PC-3 (cell line): ENCODE results near the gene SEC14L3. TPM values are rescaled to one million over a fixed set of nuclear protein-coding genes. Genes with fewer than 3 reads are reported as not detected.

Experiments
- ATAC-seq: fragments of 200-7000 bp; cut with Tn5 transposase; 2 replicates; pipeline ENCODE4 v1.9.1; 2020; ENCODE audit warnings: mild to moderate bottlenecking, moderate library complexity
- BruUV-seq: library from RNA; stranded (reverse); fragments of 400-500 nt; replicated peaks from 2 replicates; lab custom pipeline; 2021; lab: Mats Ljungman, UMichigan
- CTCF ChIA-PET: fragments of 300-600 bp; sonication (Branson Sonifier 250); formaldehyde crosslinking; loops from one replicate; lab custom pipeline; 2022; ENCODE audit warnings: antibody characterized with exemption; lab: Charles Lee
- POLR2A ChIA-PET: fragments of 300-600 bp; sonication (Branson Sonifier 250); formaldehyde crosslinking; loops from one replicate; lab custom pipeline; 2022; ENCODE audit warnings: antibody characterized with exemption; ENCODE audit not compliant: unreplicated experiment; lab: Charles Lee
- DNase-seq: peaks from one replicate; pipeline ENCODE4 v3.0.0-alpha.2; 2015
- H2AFZ ChIP-seq: fragments of 300-600 bp; sonication (generic); 2 replicates; pipeline ENCODE4 v1.6.0; 2016; ENCODE audit warnings: antibody characterized with exemption, low read length
- H3F3A ChIP-seq: fragments of 300-600 bp; sonication (generic); one replicate; pipeline ENCODE4 v1.6.0; 2017; ENCODE audit warnings: antibody characterized with exemption, low read length, control low read depth, mild to moderate bottlenecking; ENCODE audit not compliant: unreplicated experiment
- H3K27ac ChIP-seq: fragments of 300-600 bp; sonication (generic); 2 replicates; pipeline ENCODE4 v1.5.1; 2016; ENCODE audit warnings: mild to moderate bottlenecking, low read length
- H3K27me3 ChIP-seq: fragments of 300-600 bp; sonication (generic); 2 replicates; pipeline ENCODE4 v1.6.1; 2016; ENCODE audit warnings: low read length, mixed read lengths
- H3K36me3 ChIP-seq: fragments of 300-600 bp; sonication (generic); 2 replicates; pipeline ENCODE4 v1.6.1; 2016; ENCODE audit warnings: low read depth, mixed run types, low read length, mixed read lengths
- H3K4me1 ChIP-seq: fragments of 300-600 bp; sonication (generic); 2 replicates; pipeline ENCODE4 v1.5.1; 2016; ENCODE audit warnings: low read length; ENCODE audit not compliant: insufficient read depth
- H3K4me2 ChIP-seq: fragments of 300-600 bp; sonication (generic); 2 replicates; pipeline ENCODE4 v1.6.0; 2016; ENCODE audit warnings: low read length
- H3K4me3 ChIP-seq: fragments of 300-600 bp; sonication (generic); 2 replicates; pipeline ENCODE4 v1.5.1; 2016; ENCODE audit warnings: mild to moderate bottlenecking, low read length, mixed read lengths
- H3K79me2 ChIP-seq: fragments of 300-600 bp; sonication (generic); 2 replicates; pipeline ENCODE4 v1.6.1; 2017; ENCODE audit warnings: low read length, mixed read lengths
- H3K9ac ChIP-seq: fragments of 300-600 bp; sonication (generic); 2 replicates; pipeline ENCODE4 v1.6.0; 2016; ENCODE audit warnings: mild to moderate bottlenecking, low read length
- H3K9me2 ChIP-seq: fragments of 300-600 bp; sonication (generic); replicated peaks from 2 replicates; pipeline ENCODE4 v1.6.1; 2016; ENCODE audit warnings: mixed run types, low read length, mixed read lengths
- H3K9me3 ChIP-seq: fragments of 300-600 bp; sonication (generic); 2 replicates; pipeline ENCODE4 v1.6.1; 2016; ENCODE audit warnings: low read length, mixed read lengths
- H4K20me1 ChIP-seq: fragments of 300-600 bp; sonication (generic); 2 replicates; pipeline ENCODE4 v1.6.1; 2016; ENCODE audit warnings: low read length, mixed read lengths
- EZH2 ChIP-seq: fragments of 300-600 bp; sonication (generic); IDR thresholded peaks from one replicate; pipeline ENCODE4 v1.6.1; 2017; ENCODE audit warnings: antibody characterized with exemption, mild to moderate bottlenecking, low read length; ENCODE audit not compliant: unreplicated experiment
- EZH2phosphoT487 ChIP-seq: fragments of 300-600 bp; sonication (generic); IDR thresholded peaks from 2 replicates; pipeline ENCODE4 v1.6.1; 2018; ENCODE audit warnings: mild to moderate bottlenecking, antibody characterized with exemption, low read length, borderline replicate concordance
- intact Hi-C: fragments of 100-400 bp; cut with micrococcal nuclease; formaldehyde crosslinking; loops from 2 replicates; pipeline ENCODE4 v1.9.0; 2023
- total RNA-seq: library from RNA; depleted of rRNA; stranded (reverse); fragments of >200 nt; gene quantifications from 2 replicates; pipeline ENCODE4 v1.2.3, GENCODE V29; 2014
- TF ChIP-seq, protein P1 (sequence below): fragments of 300-600 bp; sonication (generic); conservative IDR thresholded peaks from 2 replicates; pipeline ENCODE4 v1.5.1; 2017; ENCODE audit warnings: antibody characterized with exemption, low read depth, mild to moderate bottlenecking, low read length

The SEC14L3 gene
- total RNA-seq, 1 experiment from 2014 or later = not detected

DNA sequence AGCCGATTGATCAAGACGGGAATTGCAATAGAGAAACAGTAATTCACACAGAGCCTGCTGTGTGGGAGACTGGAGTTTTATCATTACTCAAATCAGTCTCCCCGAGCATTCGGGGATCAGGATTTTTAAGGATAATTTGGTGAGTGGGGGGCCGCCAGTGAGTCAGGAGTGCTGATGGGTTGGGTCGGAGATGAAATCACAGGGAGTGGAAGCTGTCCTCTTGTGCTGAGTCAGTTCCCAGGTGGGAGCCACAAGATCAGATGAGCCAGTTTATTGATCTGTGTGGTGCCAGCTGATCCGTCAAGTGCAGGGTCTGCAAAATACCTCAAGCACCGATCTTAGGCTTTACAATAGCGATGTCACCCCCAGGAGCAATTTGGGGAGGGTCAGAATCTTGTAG, 30.7 kb downstream of the SEC14L3 start:
- no peak overlapping the region for H3K9ac ChIP-seq
- H3K36me3 ChIP-seq = no peaks in the 10 kb centered on the region
- ATAC-seq (no peak), DNase-seq (no peak)
- H3K9me3 ChIP-seq = no peaks in the 10 kb centered on the region
- TF ChIP-seq, protein P1, sequence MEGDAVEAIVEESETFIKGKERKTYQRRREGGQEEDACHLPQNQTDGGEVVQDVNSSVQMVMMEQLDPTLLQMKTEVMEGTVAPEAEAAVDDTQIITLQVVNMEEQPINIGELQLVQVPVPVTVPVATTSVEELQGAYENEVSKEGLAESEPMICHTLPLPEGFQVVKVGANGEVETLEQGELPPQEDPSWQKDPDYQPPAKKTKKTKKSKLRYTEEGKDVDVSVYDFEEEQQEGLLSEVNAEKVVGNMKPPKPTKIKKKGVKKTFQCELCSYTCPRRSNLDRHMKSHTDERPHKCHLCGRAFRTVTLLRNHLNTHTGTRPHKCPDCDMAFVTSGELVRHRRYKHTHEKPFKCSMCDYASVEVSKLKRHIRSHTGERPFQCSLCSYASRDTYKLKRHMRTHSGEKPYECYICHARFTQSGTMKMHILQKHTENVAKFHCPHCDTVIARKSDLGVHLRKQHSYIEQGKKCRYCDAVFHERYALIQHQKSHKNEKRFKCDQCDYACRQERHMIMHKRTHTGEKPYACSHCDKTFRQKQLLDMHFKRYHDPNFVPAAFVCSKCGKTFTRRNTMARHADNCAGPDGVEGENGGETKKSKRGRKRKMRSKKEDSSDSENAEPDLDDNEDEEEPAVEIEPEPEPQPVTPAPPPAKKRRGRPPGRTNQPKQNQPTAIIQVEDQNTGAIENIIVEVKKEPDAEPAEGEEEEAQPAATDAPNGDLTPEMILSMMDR = no peak
- TF ChIP-seq EZH2 (no peak), EZH2phosphoT487 (no peak)
- intact Hi-C loops = loop anchor here (10.0 kb wide), 1 partner anchor 164 kb away; the partner anchor contains the start of gene TCN2
- no TSS peak for BruUV-seq
- no peaks in the 10 kb centered on the region for H3K79me2 ChIP-seq
- no peaks in the 10 kb centered on the region for H3K9me2 ChIP-seq
- no peak overlapping the region for H3K4me3 ChIP-seq
- H3K4me1 ChIP-seq = peaks cover 5% of the 10 kb centered on the region
- H3F3A ChIP-seq = no peaks in the 10 kb centered on the region
- no peaks in the 10 kb centered on the region for H3K27me3 ChIP-seq
- POLR2A ChIA-PET = no interaction called here
- no peak overlapping the region for H3K4me2 ChIP-seq
- H4K20me1 ChIP-seq = no peaks in the 10 kb centered on the region
- CTCF ChIA-PET = no interaction called here
- no peak overlapping the region for H2AFZ ChIP-seq
- H3K27ac ChIP-seq = no peak overlapping the region

DNA sequence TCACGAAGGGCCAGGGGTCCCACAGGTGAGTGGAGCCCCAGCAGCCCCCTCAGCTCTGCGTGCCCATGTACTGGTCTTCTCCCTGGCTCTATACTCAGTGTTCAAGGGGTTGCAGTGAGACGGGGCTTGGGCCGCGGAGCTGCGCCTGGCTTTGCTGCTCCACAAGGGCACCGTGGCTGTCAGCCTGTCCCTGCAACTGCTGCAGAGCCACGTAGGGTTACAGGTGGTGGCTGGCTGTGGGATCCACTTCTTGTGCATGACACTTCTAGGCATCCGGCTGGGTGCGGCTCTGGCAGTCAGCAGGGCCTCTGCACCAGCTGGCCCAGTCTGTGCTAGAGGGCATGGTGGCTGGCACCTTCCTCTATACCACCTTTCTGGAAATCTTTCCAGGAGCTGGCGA, 32.0 kb downstream of the SEC14L3 start:
- TF ChIP-seq EZH2 (no peak), EZH2phosphoT487 (no peak)
- TF ChIP-seq, protein P1 = no peak
- Histone ChIP-seq H3K9me2 (no peaks in the 10 kb centered on the region), H3K4me3 (no peak overlapping the region), H3K36me3 (no peaks in the 10 kb centered on the region), H2AFZ (no peak overlapping the region), H3K9ac (no peak overlapping the region), H3K4me2 (no peak overlapping the region), H3K4me1 (peaks cover 5% of the 10 kb centered on the region), H3F3A (no peaks in the 10 kb centered on the region), H3K27ac (no peak overlapping the region), H3K27me3 (no peaks in the 10 kb centered on the region), H4K20me1 (no peaks in the 10 kb centered on the region), H3K79me2 (no peaks in the 10 kb centered on the region), H3K9me3 (no peaks in the 10 kb centered on the region)
- no peak for DNase-seq
- ChIA-PET CTCF (no interaction called here), POLR2A (no interaction called here)
- intact Hi-C loops = loop anchor here (10.0 kb wide), 1 partner anchor 165 kb away; the partner anchor contains the start of gene TCN2
- ATAC-seq = no peak
- no TSS peak for BruUV-seq

DNA sequence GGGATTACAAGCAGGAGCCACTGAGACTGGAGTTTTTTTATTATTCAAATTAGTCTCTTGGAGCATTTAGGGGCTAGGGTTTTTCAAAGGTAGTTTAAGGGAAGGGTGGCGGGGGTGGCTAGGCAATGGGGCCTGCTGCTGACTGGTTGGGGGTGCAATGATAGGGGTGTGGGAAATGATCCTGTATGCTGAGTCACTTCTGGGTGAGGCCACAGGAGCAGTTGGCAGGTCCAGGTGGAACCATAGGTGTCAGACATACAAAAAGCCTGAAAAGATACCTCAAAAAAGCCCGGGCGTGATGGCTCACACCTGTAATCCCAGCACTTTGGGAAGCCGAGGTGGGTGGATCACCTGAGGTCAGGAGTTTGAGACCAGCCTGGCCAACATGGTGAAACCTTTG, 32.6 kb downstream of the SEC14L3 start:
- Histone ChIP-seq H3K4me2 (no peak overlapping the region), H3K36me3 (no peaks in the 10 kb centered on the region), H3K4me3 (no peak overlapping the region), H3K27ac (no peak overlapping the region), H3K9me2 (no peaks in the 10 kb centered on the region), H2AFZ (no peak overlapping the region), H4K20me1 (no peaks in the 10 kb centered on the region), H3F3A (no peaks in the 10 kb centered on the region), H3K9ac (no peak overlapping the region), H3K79me2 (no peaks in the 10 kb centered on the region), H3K4me1 (peaks cover 5% of the 10 kb centered on the region), H3K27me3 (no peaks in the 10 kb centered on the region), H3K9me3 (no peaks in the 10 kb centered on the region)
- TF ChIP-seq EZH2 (no peak), EZH2phosphoT487 (no peak)
- TF ChIP-seq, protein P1 = no peak
- ChIA-PET POLR2A (no interaction called here), CTCF (no interaction called here)
- BruUV-seq = no TSS peak
- ATAC-seq (no peak), DNase-seq (no peak)
- intact Hi-C loops = no loop called here
